Thoracic aorta (tissue), 2 donors: ENCODE data around the gene NSL1. TPM values are rescaled to one million over a fixed set of nuclear protein-coding genes. Genes with fewer than 3 reads are reported as not detected.
"Not testable (repeated sequence)": the region's sequence is repeated elsewhere in the genome, so short reads cannot be mapped to it uniquely, and the experiment has no call there.

Experiments used
- ATAC-seq: fragments of 150-250 bp; one replicate; pipeline ENCODE4 v1.8.0; 2017; ENCODE audit warnings: low read depth; ENCODE audit not compliant: insufficient number of reproducible peaks, low FRiP score
- DNase-seq: peaks from one replicate; pipeline ENCODE4 v3.0.0-alpha.2; 2020; ENCODE audit warnings: low spot score
- H3K27ac ChIP-seq, 2 donors: fragments of 200-600 bp; sonication (generic); 1 replicate in 1 of 2; 2 replicates in 1 of 2; pipeline ENCODE4 v1.5.1; 2016; ENCODE audit warnings: mild to moderate bottlenecking in 2 of 2, moderate library complexity in 2 of 2
- H3K27me3 ChIP-seq: fragments of 200-600 bp; sonication (generic); replicated peaks from 2 replicates; pipeline ENCODE4 v1.6.0; 2016; ENCODE audit warnings: mild to moderate bottlenecking; ENCODE audit not compliant: insufficient read depth
- H3K36me3 ChIP-seq: fragments of 200-600 bp; sonication (generic); one replicate; pipeline ENCODE4 v1.5.1; 2016
- H3K4me1 ChIP-seq, 2 donors: fragments of 200-600 bp; sonication (generic); 1 replicate in 1 of 2; 2 replicates in 1 of 2; pipeline versions ENCODE4 v1.5.1 to v1.6.0; 2016; ENCODE audit warnings: low read depth in 2 of 2, mild to moderate bottlenecking in 1 of 2; ENCODE audit not compliant: control insufficient read depth in 1 of 2
- H3K4me3 ChIP-seq: fragments of 200-600 bp; sonication (generic); 2 replicates; pipeline ENCODE4 v1.5.1; 2016; ENCODE audit warnings: mild to moderate bottlenecking
- H3K9me3 ChIP-seq: fragments of 200-600 bp; sonication (generic); 2 replicates; pipeline ENCODE4 v1.5.1; 2016
- total RNA-seq, 2 donors: library from RNA; depleted of rRNA; stranded (reverse); fragments of >200 nt; gene quantifications; one replicate each; pipeline versions ENCODE4 v1.1.0 to v1.2.3, GENCODE V29; 2016
- TF ChIP-seq, protein P1 (sequence below): fragments of 200-600 bp; sonication (generic); IDR thresholded peaks from one replicate; pipeline ENCODE4 v1.5.1; 2019; ENCODE audit warnings: antibody characterized with exemption

The NSL1 gene
- total RNA-seq, 2 donors from 2014 or later: 43.2 to 44.3 TPM

DNA sequence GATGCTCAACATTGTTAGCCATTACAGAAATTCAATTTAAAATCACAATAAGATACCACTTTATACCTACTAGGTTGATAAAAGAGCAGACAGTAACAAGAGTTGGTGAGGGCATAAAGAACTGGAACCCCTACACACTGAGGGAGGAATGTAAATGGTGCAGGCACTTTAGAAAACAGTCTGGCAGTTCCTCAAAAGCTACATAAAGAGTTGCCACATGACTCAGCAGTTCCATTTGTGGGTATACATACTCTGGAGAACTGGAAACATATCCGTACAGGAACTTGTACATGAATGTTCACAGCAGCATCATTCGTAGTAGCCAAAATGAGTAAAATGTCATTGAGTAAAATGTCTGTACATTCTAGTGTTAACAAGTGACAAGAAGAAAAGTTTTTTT, 17.0 kb downstream of the NSL1 start:
- no peak for ATAC-seq
- Histone ChIP-seq H3K27me3 (no peaks in the 10 kb centered on the region), H3K4me3 (no peak overlapping the region), H3K36me3 (no peaks in the 10 kb centered on the region), H3K4me1 (no peaks in the 10 kb centered on the region), H3K27ac (no peak overlapping the region), H3K9me3 (peaks cover 7% of the 10 kb centered on the region)
- DNase-seq: no peak
- TF ChIP-seq, protein P1, sequence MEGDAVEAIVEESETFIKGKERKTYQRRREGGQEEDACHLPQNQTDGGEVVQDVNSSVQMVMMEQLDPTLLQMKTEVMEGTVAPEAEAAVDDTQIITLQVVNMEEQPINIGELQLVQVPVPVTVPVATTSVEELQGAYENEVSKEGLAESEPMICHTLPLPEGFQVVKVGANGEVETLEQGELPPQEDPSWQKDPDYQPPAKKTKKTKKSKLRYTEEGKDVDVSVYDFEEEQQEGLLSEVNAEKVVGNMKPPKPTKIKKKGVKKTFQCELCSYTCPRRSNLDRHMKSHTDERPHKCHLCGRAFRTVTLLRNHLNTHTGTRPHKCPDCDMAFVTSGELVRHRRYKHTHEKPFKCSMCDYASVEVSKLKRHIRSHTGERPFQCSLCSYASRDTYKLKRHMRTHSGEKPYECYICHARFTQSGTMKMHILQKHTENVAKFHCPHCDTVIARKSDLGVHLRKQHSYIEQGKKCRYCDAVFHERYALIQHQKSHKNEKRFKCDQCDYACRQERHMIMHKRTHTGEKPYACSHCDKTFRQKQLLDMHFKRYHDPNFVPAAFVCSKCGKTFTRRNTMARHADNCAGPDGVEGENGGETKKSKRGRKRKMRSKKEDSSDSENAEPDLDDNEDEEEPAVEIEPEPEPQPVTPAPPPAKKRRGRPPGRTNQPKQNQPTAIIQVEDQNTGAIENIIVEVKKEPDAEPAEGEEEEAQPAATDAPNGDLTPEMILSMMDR: no peak

DNA sequence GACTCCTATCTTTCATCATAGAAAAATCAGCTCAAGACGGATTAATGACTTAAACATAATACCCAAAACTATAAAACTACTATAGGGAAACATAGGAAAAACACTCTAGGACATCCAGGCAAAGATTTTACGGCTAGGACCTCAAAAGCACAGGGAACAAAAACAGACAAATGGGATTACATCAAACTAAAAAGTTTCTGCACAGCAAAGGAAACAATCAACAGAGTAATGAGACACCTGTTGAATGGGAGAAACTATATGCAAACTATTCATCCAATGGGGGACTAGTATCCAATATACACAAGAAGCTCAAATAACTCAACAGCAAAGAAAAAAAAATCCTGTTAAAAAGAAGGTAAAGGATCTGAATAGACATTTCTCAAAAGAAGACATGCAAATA, 18.6 kb downstream of the NSL1 start:
- no peak for DNase-seq
- no peak for ATAC-seq
- Histone ChIP-seq H3K27ac (no peak overlapping the region), H3K36me3 (no peaks in the 10 kb centered on the region), H3K9me3 (peaks cover 16% of the 10 kb centered on the region), H3K27me3 (no peaks in the 10 kb centered on the region), H3K4me1 (no peaks in the 10 kb centered on the region), H3K4me3 (no peak overlapping the region)
- TF ChIP-seq, protein P1: no peak

DNA sequence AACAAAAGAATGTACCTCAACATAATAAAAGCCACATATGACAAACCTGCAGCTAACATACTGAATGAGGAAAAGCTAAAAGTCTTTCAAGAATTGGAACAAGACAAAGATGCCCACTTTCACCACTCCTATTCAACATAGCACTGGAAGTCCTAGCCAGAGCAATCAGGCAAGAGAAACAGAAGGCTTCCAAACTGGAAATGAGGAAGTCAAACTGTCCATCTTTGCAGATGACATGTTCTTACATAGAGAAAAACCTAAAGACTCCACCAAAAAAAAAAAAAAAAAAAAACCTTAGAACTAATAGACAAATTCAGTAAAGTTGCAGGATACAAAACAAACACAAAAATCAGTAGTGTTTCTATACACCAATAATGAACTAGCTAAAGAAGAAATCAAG, 20.2 kb downstream of the NSL1 start:
- no peaks in the 10 kb centered on the region for H3K27me3 ChIP-seq
- H3K36me3 ChIP-seq: no peaks in the 10 kb centered on the region
- H3K4me1 ChIP-seq: no peaks in the 10 kb centered on the region
- TF ChIP-seq, protein P1: no peak
- H3K9me3 ChIP-seq: peaks cover 19% of the 10 kb centered on the region
- ATAC-seq (no peak), DNase-seq (no peak)
- no peak overlapping the region for H3K27ac ChIP-seq
- H3K4me3 ChIP-seq: no peak overlapping the region

DNA sequence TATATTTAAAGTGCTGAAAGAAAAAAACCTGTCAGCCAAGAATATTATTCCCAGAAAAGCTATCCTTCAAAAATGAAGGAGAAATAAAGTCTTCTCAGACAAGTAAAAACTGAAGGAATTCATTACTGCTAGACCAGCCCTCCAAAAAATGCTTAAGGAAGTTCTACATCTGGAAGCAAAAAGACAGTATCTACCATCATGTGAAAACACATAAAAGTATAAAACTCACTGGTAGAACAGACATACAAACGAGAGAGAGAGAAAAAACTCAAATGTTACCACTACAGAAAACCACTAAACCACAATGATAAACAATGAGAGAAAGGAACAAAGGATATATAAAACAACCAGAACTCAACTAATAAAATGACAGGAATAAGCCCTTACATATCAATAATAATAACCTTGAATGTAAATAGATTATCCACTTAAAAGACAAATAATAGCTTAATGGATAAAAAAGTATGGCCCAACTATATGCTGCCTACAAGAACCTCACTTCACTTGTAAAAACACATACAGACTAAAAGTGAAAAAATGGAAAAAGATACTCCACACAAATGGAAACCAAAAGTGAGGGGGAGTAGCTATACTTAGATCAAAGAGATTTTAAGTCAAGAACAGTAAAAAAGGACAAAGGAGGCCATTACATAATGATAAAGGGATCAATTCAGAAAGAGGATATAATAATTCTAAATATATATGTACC, 22.0 kb downstream of the NSL1 start:
- Histone ChIP-seq H3K27ac (no peak overlapping the region), H3K9me3 (peaks cover 19% of the 10 kb centered on the region), H3K36me3 (no peaks in the 10 kb centered on the region), H3K4me3 (no peak overlapping the region), H3K27me3 (no peaks in the 10 kb centered on the region), H3K4me1 (no peaks in the 10 kb centered on the region)
- TF ChIP-seq, protein P1: no peak
- ATAC-seq (no peak), DNase-seq (no peak)

DNA sequence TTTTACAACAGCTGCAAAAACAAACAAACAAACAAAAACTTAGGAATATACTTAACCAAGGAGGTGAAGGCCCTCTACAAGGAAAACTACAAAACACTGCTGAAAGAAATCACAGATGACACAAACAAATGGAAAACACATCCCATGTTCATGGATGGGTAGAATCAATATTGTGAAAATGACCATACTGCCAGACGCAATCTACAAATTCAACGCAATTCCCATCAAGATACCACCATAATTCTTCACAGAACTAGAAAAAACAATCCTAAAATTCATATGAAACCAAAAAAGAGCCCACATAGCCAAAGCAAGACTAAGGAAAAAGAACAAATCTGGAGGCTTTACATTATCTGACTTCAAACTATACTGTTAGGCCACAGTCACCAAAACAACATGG, 24.8 kb downstream of the NSL1 start:
- DNase-seq, ATAC-seq, H3K27ac ChIP-seq, H3K27me3 ChIP-seq, H3K36me3 ChIP-seq, H3K4me1 ChIP-seq, H3K4me3 ChIP-seq: not testable (repeated sequence)
- peaks cover 19% of the 10 kb centered on the region for H3K9me3 ChIP-seq

DNA sequence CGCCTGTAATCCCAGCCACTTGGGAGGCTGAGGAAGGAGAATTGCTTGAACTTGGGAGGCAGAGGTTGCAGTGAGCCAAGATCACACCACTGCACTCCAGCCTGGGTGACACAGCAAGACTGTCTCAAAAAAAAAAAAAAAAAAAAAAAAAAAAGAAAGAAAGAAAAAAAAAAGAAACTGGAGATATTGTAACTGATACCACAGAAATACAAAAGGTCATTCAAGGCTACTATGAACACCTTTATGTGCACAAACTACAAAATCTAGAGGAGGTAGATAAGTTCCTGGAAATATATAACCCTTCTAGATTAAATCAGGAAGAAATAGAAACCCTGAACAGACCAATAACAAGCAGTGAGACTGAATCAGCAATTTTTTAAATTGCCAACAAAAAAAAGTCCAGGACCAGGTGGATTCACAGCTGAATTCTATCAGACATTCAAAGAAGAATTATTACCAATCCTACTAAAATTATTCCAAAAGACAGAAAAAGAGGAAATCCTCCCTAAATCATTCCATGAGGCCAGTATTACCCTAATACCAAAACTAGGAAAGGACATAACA, 26.8 kb downstream of the NSL1 start:
- not testable (repeated sequence) for H3K4me3 ChIP-seq, H3K27me3 ChIP-seq, ATAC-seq, H3K4me1 ChIP-seq, DNase-seq, H3K36me3 ChIP-seq, H3K27ac ChIP-seq
- H3K9me3 ChIP-seq: peaks cover 14% of the 10 kb centered on the region
